Mesenchymal stem cell (in vitro differentiated cells and primary cell): ENCODE measurements around the gene TTC7B.

Experiments used
- DNase-seq: peaks from one replicate; pipeline ENCODE4 v3.0.0-alpha.2; 2013
- H2AFZ ChIP-seq: one replicate; pipeline ENCODE4 v1.6.1; 2013; ENCODE audit warnings: low read depth, mild to moderate bottlenecking, control low read depth, inconsistent platforms, low read length, moderate library complexity
- H2AK5ac ChIP-seq: 2 replicates; pipeline ENCODE4 v1.6.1; 2013; ENCODE audit warnings: low read length, moderate library complexity, mild to moderate bottlenecking, inconsistent platforms; ENCODE audit not compliant: severe bottlenecking
- H2BK120ac ChIP-seq: one replicate; pipeline ENCODE4 v1.6.1; 2013; ENCODE audit warnings: low read depth, mild to moderate bottlenecking, inconsistent platforms, low read length, moderate library complexity
- H2BK12ac ChIP-seq, 2 experiments: one replicate each; pipeline ENCODE4 v1.6.1; 2013; ENCODE audit warnings: inconsistent platforms in 2 of 2, low read length in 2 of 2, mild to moderate bottlenecking in 2 of 2, moderate library complexity in 2 of 2, control low read depth in 1 of 2
- H2BK15ac ChIP-seq: one replicate; pipeline ENCODE4 v1.6.1; 2013; ENCODE audit warnings: mild to moderate bottlenecking, low read depth, inconsistent platforms; ENCODE audit not compliant: poor library complexity, severe bottlenecking
- H2BK5ac ChIP-seq: 2 replicates; pipeline ENCODE4 v1.6.1; 2013; ENCODE audit warnings: low read depth, mild to moderate bottlenecking, low read length, control low read depth, inconsistent platforms; ENCODE audit not compliant: poor library complexity, severe bottlenecking
- H3K14ac ChIP-seq, 2 experiments: one replicate each; pipeline ENCODE4 v1.6.1; 2013; ENCODE audit warnings: inconsistent platforms in 2 of 2, low read length in 2 of 2, control low read depth in 1 of 2, mild to moderate bottlenecking in 1 of 2, moderate library complexity in 1 of 2
- H3K18ac ChIP-seq, 2 experiments: one replicate each; pipeline ENCODE4 v1.6.1; 2013; ENCODE audit warnings: inconsistent platforms in 2 of 2, low read length in 2 of 2, control low read depth in 1 of 2, low read depth in 1 of 2, mild to moderate bottlenecking in 1 of 2
- H3K23ac ChIP-seq, 2 experiments: one replicate each; pipeline ENCODE4 v1.6.1; 2013; ENCODE audit warnings: inconsistent platforms in 2 of 2, low read length in 2 of 2, mild to moderate bottlenecking in 2 of 2, moderate library complexity in 2 of 2, control low read depth in 1 of 2
- H3K27ac ChIP-seq: 2 replicates; pipeline ENCODE4 v1.5.1; 2013; ENCODE audit warnings: mild to moderate bottlenecking, moderate library complexity, low read length, control low read depth, inconsistent platforms; ENCODE audit not compliant: poor library complexity, severe bottlenecking
- H3K27me3 ChIP-seq, 2 experiments: 2 replicates each; pipeline versions ENCODE4 v1.6.1 to v1.7.0; 2013; ENCODE audit warnings: low read length in 2 of 2, mild to moderate bottlenecking in 2 of 2, moderate library complexity in 2 of 2, control low read depth in 1 of 2, inconsistent platforms in 1 of 2; ENCODE audit not compliant: control insufficient read depth in 1 of 2, insufficient read depth in 1 of 2
- H3K36me3 ChIP-seq, 2 experiments: 2 replicates each; pipeline versions ENCODE4 v1.6.1 to v1.7.0; 2013; ENCODE audit warnings: low read length in 2 of 2, control low read depth in 1 of 2, inconsistent platforms in 1 of 2, low read depth in 1 of 2, mild to moderate bottlenecking in 1 of 2; ENCODE audit not compliant: insufficient read depth in 2 of 2, control insufficient read depth in 1 of 2
- H3K4ac ChIP-seq, 2 experiments: one replicate each; pipeline ENCODE4 v1.6.1; 2013; ENCODE audit warnings: inconsistent platforms in 2 of 2, low read length in 2 of 2, mild to moderate bottlenecking in 2 of 2, moderate library complexity in 2 of 2, control low read depth in 1 of 2, low read depth in 1 of 2
- H3K4me1 ChIP-seq: 2 replicates; pipeline ENCODE4 v1.6.1; 2013; ENCODE audit warnings: low read depth, low read length, control low read depth; ENCODE audit not compliant: control insufficient read depth, insufficient read depth
- H3K4me2 ChIP-seq: 2 replicates; pipeline ENCODE4 v1.6.1; 2013; ENCODE audit warnings: low read length, mild to moderate bottlenecking, inconsistent platforms; ENCODE audit not compliant: poor library complexity, severe bottlenecking
- H3K4me3 ChIP-seq, 2 experiments: 2 replicates each; pipeline versions ENCODE4 v1.5.1 to v1.7.0; 2013; ENCODE audit warnings: low read length in 2 of 2, mild to moderate bottlenecking in 2 of 2, control low read depth in 1 of 2, low read depth in 1 of 2; ENCODE audit not compliant: insufficient read depth in 1 of 2
- H3K79me1 ChIP-seq: replicated peaks from 2 replicates; pipeline ENCODE4 v1.6.1; 2013; ENCODE audit warnings: mild to moderate bottlenecking, control low read depth, low read length, inconsistent platforms; ENCODE audit not compliant: poor library complexity, severe bottlenecking
- H3K9ac ChIP-seq: 2 replicates; pipeline ENCODE4 v1.7.0; 2013; ENCODE audit warnings: mild to moderate bottlenecking, low read length, moderate library complexity
- H3K9me3 ChIP-seq: 2 replicates; pipeline ENCODE4 v1.7.0; 2013; ENCODE audit warnings: mild to moderate bottlenecking, low read length; ENCODE audit not compliant: control insufficient read depth
- H4K8ac ChIP-seq: one replicate; pipeline ENCODE4 v1.6.1; 2013; ENCODE audit warnings: inconsistent platforms, mild to moderate bottlenecking, low read length, moderate library complexity
- H4K91ac ChIP-seq: one replicate; pipeline ENCODE4 v1.6.1; 2013; ENCODE audit warnings: mild to moderate bottlenecking, low read length, inconsistent platforms
- WGBS: methylation state at CpG from one replicate; pipeline ENCODE4 v1.1.7; 2013; ENCODE audit warnings: mixed read lengths; 5-methylcytosine and 5-hydroxymethylcytosine counted together

The TTC7B gene

DNA sequence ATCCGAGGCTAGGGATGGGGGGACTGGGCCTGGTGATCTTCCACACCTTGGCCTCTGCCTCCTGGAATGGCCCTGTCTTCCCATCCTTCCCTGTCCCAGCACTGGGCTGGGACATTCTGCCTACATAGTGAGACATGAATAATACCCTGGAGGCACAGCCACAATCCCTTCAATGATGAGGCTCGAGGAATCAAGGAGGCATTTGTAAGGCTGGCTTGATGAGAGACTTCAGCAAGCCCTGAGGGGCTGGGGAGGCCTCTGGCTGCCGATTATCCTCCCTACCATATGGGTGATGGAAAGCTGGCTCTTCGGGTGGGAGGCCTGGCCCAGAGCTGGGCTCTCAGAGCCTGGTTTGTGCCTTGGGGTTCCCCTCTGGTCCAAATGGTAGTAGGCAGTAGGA is 326.9 kb downstream of the TTC7B start:
- Histone ChIP-seq H4K91ac (no peak overlapping the region), H2BK5ac (no peak overlapping the region), H3K79me1 (no peaks in the 10 kb centered on the region), H3K18ac (no peak overlapping the region), H3K4me2 (no peak overlapping the region), H3K4ac (no peak overlapping the region), H3K23ac (no peak overlapping the region), H2BK15ac (no peak overlapping the region), H2BK12ac (no peak overlapping the region), H3K36me3 (no peaks in the 10 kb centered on the region), H3K4me3 (no peak overlapping the region), H2BK120ac (no peak overlapping the region), H3K4me1 (no peaks in the 10 kb centered on the region), H3K27me3 (peaks cover 17 to 30% of the 10 kb centered on the region in 2 experiments), H3K9ac (no peak overlapping the region), H3K14ac (no peak overlapping the region), H2AFZ (no peak overlapping the region), H3K9me3 (no peaks in the 10 kb centered on the region), H2AK5ac (no peak overlapping the region), H4K8ac (no peak overlapping the region), H3K27ac (no peak overlapping the region)
- 71% methylated on average over 4 of the region's 4 CpGs for WGBS
- no peak for DNase-seq

DNA sequence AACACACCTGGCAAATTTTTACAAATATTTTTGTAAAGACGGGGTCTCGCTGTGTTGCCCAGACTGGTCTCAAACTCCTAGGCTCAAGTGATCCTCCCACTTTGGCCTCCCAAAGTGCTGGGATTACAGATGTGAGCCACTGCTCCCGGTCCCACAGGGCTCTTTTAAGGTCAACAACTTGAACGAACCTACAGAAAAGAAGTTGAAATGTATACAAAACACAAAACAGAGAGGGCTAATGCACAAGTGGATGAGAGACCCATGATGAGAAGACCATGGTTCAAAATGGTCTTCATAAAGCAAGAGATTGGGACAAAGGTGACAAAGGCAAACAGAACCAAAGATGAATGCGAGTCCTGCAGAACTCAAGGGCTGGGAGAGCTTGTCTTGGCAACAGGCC is 328.0 kb downstream of the TTC7B start:
- no peaks in the 10 kb centered on the region for H3K36me3 ChIP-seq
- no peak overlapping the region for H2AK5ac ChIP-seq
- no peak overlapping the region for H3K4me3 ChIP-seq
- H3K79me1 ChIP-seq: no peaks in the 10 kb centered on the region
- no peak overlapping the region for H2AFZ ChIP-seq
- no peaks in the 10 kb centered on the region for H3K4me1 ChIP-seq
- H3K27ac ChIP-seq: no peak overlapping the region
- H3K18ac ChIP-seq: no peak overlapping the region
- H4K91ac ChIP-seq: no peak overlapping the region
- no peak overlapping the region for H3K4ac ChIP-seq
- H3K14ac ChIP-seq: no peak overlapping the region
- WGBS: 79% methylated on average over 3 of the region's 5 CpGs
- H3K9ac ChIP-seq: no peak overlapping the region
- peaks cover 20 to 31% of the 10 kb centered on the region in 2 experiments for H3K27me3 ChIP-seq
- no peak overlapping the region for H3K4me2 ChIP-seq
- no peak overlapping the region for H2BK15ac ChIP-seq
- no peak overlapping the region for H3K23ac ChIP-seq
- no peak overlapping the region for H4K8ac ChIP-seq
- no peaks in the 10 kb centered on the region for H3K9me3 ChIP-seq
- H2BK120ac ChIP-seq: no peak overlapping the region
- no peak overlapping the region for H2BK5ac ChIP-seq
- DNase-seq: no peak
- H2BK12ac ChIP-seq: no peak overlapping the region

DNA sequence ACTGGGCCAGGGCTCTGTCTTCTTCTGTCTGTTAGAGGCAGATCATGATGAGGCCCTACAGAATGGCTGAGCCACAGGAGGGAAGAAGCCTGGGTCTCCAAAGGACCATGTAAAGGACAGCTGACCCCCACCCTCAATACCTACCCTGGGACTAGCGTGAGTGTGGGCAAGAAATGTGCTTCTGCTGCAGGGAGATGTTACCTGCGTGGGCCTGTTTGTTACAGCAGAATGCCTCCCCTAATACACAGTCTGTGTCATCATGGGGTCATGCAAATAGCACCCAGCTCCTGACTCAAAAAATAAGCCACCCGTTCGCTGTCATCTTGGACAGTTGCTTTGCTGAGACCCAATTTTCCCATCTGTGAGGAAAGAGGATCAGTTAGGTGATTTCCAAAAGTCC is 328.8 kb downstream of the TTC7B start:
- no peak overlapping the region for H2BK5ac ChIP-seq
- no peak overlapping the region for H3K27ac ChIP-seq
- H3K9me3 ChIP-seq: no peaks in the 10 kb centered on the region
- H3K4me2 ChIP-seq: no peak overlapping the region
- H3K79me1 ChIP-seq: no peaks in the 10 kb centered on the region
- no peak overlapping the region for H2AK5ac ChIP-seq
- no peak overlapping the region for H3K4me3 ChIP-seq
- no peak overlapping the region for H3K9ac ChIP-seq
- H3K14ac ChIP-seq: no peak overlapping the region
- no peak overlapping the region for H2BK15ac ChIP-seq
- H3K23ac ChIP-seq: no peak overlapping the region
- no peak for DNase-seq
- no peak overlapping the region for H2BK120ac ChIP-seq
- H3K27me3 ChIP-seq: peaks cover 22 to 37% of the 10 kb centered on the region in 2 experiments
- H4K8ac ChIP-seq: no peak overlapping the region
- no peaks in the 10 kb centered on the region for H3K36me3 ChIP-seq
- no peak overlapping the region for H3K18ac ChIP-seq
- H3K4me1 ChIP-seq: no peaks in the 10 kb centered on the region
- no peak overlapping the region for H2AFZ ChIP-seq
- H3K4ac ChIP-seq: no peak overlapping the region
- H2BK12ac ChIP-seq: no peak overlapping the region
- 96% methylated on average over 2 of the region's 4 CpGs for WGBS
- no peak overlapping the region for H4K91ac ChIP-seq

DNA sequence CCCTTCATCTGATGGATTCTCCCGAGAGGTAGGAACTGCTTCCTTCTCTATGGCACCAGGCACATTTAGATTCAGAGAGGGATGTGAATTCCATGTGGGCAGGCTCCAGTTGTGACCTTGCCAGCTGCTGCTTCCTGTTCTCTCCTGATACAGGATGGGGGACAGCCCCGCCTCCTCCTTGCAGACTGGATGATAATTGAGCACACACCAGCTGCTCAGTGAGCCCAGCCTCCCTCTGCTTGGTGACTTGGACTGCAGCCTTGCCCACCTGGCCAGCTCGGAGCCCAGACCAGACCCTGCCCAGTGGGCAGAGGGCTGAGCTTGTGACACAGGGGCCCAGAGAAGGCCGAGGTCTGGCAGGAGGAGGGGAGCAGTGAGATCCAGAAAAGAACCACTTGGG is 329.2 kb downstream of the TTC7B start:
- Histone ChIP-seq H3K4me2 (no peak overlapping the region), H3K36me3 (no peaks in the 10 kb centered on the region), H3K27ac (no peak overlapping the region), H3K14ac (no peak overlapping the region), H3K4me1 (no peaks in the 10 kb centered on the region), H3K79me1 (no peaks in the 10 kb centered on the region), H3K27me3 (peaks cover 25 to 40% of the 10 kb centered on the region in 2 experiments), H3K18ac (no peak overlapping the region), H4K91ac (no peak overlapping the region), H2BK120ac (no peak overlapping the region), H3K4me3 (no peak overlapping the region), H4K8ac (no peak overlapping the region), H2AK5ac (no peak overlapping the region), H2BK12ac (no peak overlapping the region), H3K23ac (no peak overlapping the region), H2BK15ac (no peak overlapping the region), H3K9me3 (no peaks in the 10 kb centered on the region), H3K4ac (no peak overlapping the region), H2AFZ (no peak overlapping the region), H2BK5ac (no peak overlapping the region), H3K9ac (no peak overlapping the region)
- no peak for DNase-seq
- 63% methylated on average over 4 of the region's 4 CpGs for WGBS
